Inflammatory macrophage treated with lipopolysaccharide for 1 hour (primary cell): Measurements from ENCODE around the gene KCNIP1.

Experiments used
- DNase-seq, 2 donors: peaks; one replicate each; pipeline ENCODE4 v3.0.0-alpha.2; 2020 to 2022

KCNIP1 gene

GRCh38 chr5:170509348-170509660 lies 5.5 kb downstream of the KCNIP1 start:
- DNase-seq, result no peak

GRCh38 chr5:170510126-170510525 lies 6.3 kb downstream of the KCNIP1 start:
- no peak for DNase-seq

- DNase-seq, result peak in 1 of 2 donors; percentile 28
Measured at GRCh38 chr5:170510559-170510958, 6.7 kb downstream of the KCNIP1 start.

DNA sequence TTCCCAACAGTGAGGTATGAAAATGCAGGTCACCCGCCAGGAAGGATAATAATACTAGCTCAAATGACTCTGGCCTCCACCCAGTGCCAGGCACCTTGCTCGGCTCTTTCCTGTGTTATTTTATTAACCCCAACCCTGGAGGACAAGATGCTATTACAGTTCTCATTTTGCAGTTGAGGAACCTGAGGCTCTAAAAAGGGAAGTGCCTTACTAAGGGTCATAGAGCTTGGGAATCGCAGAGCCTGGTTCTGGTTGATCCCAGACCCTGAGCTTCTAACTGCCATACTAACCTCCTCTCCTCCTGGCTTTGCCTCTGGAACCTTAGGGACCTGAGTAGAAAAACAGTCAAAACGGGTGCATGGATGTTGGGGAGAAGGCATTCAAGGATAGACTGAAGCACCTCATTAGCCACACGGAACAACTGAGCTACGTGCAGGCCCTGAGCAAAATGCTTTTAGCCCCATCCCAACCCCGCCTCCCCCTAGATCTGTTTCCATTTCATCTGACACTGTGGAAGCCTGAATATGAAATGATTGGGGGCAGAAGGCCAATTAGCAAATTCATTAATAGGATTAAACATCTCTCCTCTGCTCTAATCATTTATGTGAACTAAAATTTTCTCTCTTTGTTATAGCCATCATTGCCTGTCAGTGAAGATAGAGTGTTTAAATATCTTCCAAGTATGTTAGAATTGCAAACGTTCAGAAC lies 7.9 kb downstream of the KCNIP1 start:
- DNase-seq, result no peak

GRCh38 chr5:170513856-170514525 lies 10.2 kb downstream of the KCNIP1 start:
- no peak for DNase-seq

- DNase-seq, result no peak
Measured at GRCh38 chr5:170517411-170517810, 13.6 kb downstream of the KCNIP1 start.

- no peak for DNase-seq
Measured at GRCh38 chr5:170518277-170518676, 14.5 kb downstream of the KCNIP1 start.

- DNase-seq, result no peak
Measured at GRCh38 chr5:170519549-170519948, 15.7 kb downstream of the KCNIP1 start.

DNA sequence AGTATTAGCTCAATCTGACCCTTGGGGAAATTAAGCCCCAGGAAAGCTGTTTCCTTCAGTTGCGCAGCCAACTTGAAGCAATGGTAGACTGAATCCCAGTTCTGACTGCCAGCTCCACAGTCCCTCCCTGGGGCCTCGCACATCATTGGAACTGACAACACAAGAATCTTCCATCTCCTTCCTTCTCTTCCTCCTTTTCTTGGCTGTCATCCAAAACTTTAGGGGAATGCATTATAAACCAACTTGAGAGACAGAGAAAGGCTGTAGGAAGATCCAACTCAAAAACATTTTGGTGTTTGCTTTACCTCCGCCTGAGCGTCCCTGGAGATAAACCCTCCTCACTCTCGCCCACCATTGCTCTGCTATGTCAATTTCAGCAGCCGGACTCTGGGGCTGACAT lies 16.6 kb downstream of the KCNIP1 start:
- DNase-seq, result no peak

DNA sequence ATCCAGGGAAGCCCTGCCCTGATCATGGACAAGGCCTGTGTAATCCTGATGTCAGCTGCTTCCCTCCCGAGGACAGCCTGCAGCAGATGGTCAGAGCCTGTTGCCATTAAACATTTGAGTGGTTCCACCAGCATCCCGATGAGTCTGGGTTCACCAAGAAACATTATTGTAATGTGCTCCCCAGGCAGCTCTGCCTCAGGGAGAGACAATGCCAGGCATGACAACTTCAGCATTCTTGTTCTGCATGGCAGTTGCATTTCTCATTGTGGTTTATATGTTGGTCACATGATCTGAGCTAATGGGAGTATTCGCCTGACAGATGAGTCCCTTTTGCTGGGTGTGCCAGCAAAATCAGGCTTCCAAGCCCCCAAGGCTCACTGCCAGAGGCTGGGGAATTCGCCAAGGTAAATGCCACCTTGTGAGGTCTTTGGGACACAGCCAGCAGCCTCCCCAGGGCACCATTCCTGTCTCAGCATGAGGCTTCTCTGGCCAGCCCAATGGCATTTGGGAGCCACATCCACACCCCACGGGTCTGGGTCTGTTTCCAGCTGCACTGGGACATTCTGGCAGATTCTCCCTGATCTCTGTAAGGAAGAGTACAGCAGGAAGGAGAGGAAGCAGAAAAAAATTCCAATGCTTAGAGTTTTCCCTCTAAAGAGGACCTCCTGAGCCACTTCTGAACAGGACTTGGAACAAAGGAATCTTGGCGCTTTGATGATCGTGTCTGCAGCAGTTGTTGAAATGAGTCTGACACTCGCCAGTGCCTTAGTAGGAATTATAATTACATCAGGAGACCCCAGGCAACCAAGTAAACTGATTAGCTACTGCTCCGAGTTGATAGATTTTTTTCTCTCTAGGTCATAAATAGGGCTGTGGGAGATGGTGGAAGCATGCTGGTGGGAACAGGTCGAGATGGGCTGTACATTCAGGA lies 18.7 kb downstream of the KCNIP1 start:
- peak; percentile 34 to 36 for DNase-seq

GRCh38 chr5:170523142-170523551 lies 19.3 kb downstream of the KCNIP1 start:
- DNase-seq, result no peak

DNA sequence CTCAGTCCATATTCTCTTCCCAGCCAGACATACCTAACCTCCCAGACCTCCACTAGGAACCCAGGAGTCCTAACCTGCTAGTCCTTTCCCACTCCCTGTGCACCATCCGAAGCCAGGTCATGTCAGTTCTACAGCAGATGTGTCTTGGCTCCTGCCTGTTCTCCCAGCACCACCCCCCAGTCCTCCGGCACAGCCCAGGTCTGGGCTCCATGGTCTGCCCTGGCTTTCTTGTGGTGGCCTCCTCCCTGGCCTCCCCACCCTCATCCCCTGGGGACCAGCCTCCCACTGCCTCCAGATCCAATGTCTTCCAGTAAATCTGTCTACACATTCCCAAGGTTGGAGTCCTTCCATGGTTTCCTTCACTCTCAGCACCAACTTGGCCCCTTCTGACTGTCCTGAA lies 20.0 kb downstream of the KCNIP1 start:
- no peak for DNase-seq

DNA sequence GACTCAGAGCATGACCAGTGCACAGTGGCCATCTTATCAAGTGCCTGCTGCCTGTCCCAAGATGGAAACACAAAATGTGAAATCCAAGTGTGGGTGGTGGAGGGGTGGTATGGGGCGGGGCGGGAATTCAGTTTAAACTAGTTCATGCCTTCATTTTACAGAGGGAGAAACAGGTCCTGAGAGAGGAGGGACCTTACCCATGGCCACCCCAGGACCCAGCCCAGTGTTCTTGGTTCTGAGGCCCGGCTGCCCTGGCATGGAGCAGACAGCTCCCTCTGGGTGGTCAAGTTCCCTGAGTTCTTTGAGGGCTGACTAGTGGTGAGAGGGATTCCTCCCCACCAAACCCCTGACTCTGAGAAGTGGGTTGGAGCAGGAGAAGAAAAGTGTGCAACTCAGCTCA lies 20.8 kb downstream of the KCNIP1 start:
- DNase-seq, result no peak

DNA sequence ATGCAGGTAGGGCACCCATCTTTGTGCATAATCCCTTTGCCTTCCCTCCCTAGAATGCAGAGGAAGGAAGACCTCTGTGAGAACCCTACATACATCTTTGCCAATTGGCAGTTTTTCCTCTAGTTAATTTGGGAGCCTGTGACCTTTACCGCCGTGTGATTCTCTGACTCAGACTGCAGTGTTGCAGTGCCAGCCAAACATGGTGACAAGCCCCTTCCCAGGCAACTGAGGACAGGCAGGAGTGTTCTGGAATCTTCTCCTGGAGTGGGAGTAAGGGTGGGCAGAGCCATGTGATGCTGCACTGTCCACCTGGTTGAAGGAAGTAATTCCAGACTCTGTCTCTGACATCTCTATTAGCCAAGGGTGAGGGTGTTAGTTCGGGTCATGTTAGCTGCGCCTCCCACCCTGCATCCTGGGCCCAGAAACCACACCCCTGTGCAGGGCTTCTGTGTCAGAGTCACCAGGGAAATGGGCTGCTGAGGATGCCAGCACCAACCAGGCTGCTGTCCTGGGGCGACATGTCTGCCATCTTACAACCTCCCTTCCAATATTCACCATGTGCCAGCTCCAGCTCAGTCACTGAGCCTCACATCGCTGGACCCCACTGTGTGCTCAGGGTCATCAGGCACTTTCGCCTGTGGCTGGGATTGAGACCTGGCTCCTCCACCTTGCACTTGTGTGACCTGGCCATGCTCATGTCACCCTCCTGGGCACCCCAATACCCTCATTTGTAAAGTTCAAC lies 21.8 kb downstream of the KCNIP1 start:
- DNase-seq, result no peak

DNA sequence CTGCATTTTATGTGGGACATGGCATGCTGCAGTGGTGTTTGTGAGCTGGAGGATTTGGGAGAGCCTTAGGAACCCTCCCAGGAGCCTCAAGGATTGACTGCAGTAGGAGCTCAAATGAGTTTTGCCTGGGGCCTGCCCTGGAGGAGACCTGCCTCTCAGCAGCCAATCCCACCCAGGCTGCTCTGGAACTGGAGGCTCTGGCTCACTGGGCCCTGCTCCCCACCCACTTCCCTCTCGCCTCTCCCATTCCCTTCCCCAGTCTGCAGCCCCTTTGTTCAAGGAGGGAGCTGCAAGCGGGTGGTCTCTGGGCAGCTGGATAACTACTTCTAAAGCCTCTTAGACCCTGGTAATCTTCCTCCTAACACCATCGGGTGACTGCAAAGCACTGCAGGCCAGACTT lies 24.2 kb downstream of the KCNIP1 start:
- no peak for DNase-seq

- no peak for DNase-seq
Measured at GRCh38 chr5:170528976-170529375, 25.2 kb downstream of the KCNIP1 start.

DNA sequence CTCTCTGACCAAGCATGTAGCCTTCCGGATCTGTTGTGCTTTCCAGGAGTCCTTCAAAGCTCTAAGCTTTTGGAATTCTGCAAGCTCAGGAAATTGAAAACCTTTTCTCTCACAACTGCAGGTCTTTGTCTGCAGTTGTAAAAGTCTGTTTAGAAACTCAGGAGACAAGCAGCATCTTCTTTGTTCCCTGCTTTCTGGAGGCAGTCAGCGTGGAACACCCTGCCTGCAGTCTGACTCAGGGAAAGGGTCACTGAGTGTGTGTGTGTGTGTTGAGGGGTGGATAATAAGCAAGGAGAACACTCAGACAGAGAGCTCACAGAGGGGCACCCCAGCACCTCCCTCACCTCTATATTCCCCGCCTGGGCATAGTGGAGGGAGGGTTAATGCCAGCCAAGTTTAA lies 29.1 kb downstream of the KCNIP1 start:
- DNase-seq, result no peak

DNA sequence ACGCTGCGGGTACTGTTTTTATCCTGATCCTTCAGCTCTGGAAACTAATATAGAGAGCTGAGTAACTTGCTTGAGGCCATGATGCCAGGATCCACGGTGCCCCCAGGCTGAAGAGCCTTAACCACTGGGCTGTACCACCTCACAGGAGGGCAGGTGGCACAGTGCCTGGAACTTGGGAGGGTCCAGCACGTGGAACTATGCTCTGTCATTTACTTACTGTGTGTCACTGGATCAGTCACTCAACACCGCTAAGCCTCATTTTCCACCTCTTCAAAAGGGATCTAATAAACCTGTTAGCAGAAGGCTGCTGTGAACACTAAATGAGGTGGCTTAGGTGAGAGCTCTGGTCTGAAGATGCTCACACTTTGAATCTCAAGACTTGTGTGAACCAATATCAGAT lies 29.6 kb downstream of the KCNIP1 start:
- DNase-seq, result no peak

GRCh38 chr5:170534177-170534576 lies 30.4 kb downstream of the KCNIP1 start:
- DNase-seq, result no peak

GRCh38 chr5:170534941-170535340 lies 31.1 kb downstream of the KCNIP1 start:
- DNase-seq, result no peak

- no peak for DNase-seq
Measured at GRCh38 chr5:170536525-170536924, 32.7 kb downstream of the KCNIP1 start.

DNA sequence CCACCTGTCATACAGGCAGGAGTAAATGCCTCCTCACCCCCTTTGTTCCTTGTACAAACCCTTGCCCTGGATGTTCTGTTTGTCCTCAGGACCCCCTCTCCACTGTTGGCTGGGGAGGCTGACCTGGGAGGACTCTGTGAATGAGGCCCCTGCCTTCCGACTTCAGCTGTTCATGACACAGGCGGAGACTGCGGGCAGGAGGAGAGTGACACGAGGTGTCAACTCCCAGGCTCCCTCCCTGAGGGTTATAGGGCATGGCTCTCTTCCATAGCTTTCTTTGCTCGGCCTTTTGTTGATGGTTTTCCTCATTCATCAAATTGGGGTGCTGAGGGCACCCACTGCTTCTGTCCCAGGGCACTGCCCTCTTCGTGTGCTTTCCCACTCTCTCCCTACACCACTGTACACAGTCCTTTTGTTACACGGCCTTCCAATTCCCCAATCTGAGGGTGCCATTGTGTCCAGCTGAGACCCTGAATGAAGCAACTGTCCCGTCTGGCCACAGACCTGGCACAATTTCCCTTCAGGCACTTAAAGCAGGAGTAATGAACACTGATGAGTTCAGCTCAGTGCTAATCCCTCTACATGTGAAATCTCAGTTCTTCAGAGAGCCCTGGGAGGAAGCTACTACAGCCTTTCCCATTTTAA lies 33.8 kb downstream of the KCNIP1 start:
- no peak for DNase-seq

- DNase-seq, result no peak
Measured at GRCh38 chr5:170538096-170538465, 34.3 kb downstream of the KCNIP1 start.
